HG03103 (cell line): ENCODE data around the gene ETF1.
A peak's percentile ranks its signal among the peaks of the same experiment; 100 is the strongest.
"Not testable (repeated sequence)": the region's sequence is repeated elsewhere in the genome, so short reads cannot be mapped to it uniquely, and the experiment has no call there.

ENCODE experiments used
- ATAC-seq: cut with Tn5 transposase; IDR thresholded peaks from one replicate; pipeline ENCODE4 v1.9.1; 2021; ENCODE audit warnings: low read depth; ENCODE audit not compliant: unreplicated experiment

ETF1 gene

GRCh38 chr5:138492560-138493045, 50.4 kb downstream of the ETF1 start:
- no peak for ATAC-seq

- ATAC-seq = peak; percentile 97
These were observed 51.1 kb downstream of the ETF1 start for GRCh38 chr5:138491669-138492559.

- ATAC-seq = no peak
These were observed 51.8 kb downstream of the ETF1 start for GRCh38 chr5:138491284-138491648.

- ATAC-seq = no peak
These were observed 52.3 kb downstream of the ETF1 start for GRCh38 chr5:138490648-138491283.

- no peak for ATAC-seq
These were observed 53.4 kb downstream of the ETF1 start for GRCh38 chr5:138489683-138490061.

DNA sequence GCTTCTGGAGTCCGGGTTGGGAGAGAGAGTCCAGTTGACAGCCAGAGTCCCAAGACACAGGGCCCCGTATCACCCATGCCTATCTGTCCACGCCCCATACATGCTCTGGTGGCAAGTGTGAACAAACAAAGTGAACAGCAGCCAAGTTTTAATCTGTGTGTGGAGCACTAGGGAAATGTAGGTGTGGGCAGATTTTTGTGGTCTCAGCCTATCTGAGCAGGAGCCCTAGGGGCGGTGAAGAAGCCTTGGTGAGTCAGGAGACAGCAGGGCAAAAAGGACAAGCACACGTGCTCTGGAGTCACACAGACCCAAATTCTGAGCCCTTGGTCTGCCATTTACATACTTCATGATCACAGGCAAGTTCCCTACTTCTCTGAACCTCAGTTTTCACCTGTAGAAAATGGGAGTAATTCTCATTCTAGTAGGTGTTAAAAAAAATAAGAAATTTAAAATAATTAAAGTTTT, 54.5 kb downstream of the ETF1 start:
- no peak for ATAC-seq

GRCh38 chr5:138482638-138483037, 60.4 kb downstream of the ETF1 start:
- ATAC-seq = no peak

DNA sequence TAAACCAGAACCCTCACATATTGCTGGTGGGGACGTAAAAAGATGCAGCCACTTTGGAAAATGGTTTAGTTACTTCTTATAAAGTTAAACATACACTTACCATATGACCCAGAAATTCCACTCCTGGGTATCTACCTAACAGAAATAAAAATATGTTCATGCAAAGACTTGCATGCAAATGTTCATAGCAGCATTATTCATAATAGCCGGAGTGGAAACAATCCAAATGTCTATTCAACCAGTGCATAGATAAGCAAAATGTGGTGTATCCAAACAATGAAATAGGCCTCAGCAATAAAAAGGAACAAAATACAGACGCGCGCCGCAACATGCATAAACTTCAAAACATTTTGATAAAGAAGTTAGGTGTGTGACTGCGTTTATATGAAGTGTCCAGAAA, 66.1 kb downstream of the ETF1 start:
- no peak for ATAC-seq

GRCh38 chr5:138473151-138473550, 69.9 kb downstream of the ETF1 start:
- not testable (repeated sequence) for ATAC-seq

GRCh38 chr5:138472353-138472752, 70.7 kb downstream of the ETF1 start:
- ATAC-seq = no peak

DNA sequence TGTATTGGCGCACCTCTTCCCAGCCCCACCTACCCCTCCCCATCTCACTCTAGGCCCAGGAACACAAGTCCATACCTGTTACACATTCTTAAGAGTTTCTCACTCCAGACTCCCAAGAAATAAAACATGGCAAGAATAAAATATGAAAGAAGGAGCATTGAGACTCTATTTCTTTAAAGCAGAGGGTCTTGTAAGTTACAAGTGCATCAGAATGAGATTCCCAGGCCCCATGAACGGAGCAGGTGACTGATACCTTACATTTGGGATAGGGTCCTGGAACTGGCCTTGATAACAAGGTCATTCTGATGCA, 72.0 kb downstream of the ETF1 start:
- ATAC-seq = no peak

- ATAC-seq = no peak
These were observed 72.5 kb downstream of the ETF1 start for GRCh38 chr5:138470322-138471051.

DNA sequence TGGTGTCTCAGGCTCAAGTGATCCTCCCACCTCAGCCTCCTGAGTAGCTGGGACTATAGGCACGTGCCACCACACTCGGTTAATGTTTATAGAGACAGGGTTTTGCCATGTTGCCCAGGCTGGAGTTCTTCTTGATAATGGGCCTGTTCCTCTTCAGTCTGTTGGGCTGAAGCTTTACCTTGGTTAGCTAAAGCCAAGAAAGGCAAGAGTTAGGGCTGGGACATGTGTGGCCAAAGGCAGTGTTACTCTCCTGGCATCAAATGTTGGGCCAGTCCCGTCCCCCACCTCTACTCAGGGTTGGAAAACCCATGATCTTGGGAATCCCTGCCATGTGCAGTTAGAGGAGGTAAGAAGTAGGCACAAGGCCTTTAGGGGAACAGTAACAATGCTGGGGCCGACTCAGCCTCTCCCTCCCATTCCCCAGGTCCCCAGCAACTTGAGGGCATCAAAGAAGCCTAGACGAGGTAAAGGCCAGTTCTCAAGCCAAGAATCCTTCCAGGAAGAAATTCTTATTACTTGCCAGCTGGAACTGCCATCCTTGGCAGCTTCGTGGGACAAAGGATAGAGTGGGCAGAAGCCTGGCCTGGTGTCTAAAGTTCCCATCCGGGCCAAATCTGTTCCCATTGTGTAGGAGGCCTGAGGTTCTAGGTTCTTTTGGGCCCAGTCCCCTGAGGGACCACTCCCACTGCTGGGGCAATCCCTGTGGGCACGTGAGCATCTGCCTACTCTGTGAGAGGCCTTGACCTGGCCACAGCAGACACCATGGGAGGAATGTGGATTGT, 73.3 kb downstream of the ETF1 start:
- ATAC-seq = no peak

DNA sequence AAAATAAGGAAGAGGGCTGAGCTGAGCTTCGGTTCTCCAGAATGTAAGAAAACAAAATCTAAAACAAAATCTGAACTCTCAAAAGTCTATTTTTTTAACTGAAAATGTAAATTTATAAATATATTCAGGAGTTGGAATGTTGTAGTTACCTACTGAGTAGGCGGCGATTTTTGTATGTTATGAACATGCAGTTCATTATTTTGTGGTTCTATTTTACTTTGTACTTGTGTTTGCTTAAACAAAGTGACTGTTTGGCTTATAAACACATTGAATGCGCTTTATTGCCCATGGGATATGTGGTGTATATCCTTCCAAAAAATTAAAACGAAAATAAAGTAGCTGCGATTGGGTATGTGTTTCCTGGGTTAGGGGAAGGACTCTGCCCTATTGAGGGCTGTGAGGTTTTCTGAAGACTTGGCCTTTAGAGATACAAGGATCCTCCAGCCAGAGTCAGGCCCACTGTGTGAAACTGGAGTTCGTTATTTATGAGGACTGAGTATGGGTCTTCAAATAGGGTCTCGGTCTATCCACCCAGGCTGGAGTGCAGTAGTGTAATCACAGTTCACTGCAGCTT, 74.0 kb downstream of the ETF1 start:
- no peak for ATAC-seq

- ATAC-seq = no peak
These were observed 74.7 kb downstream of the ETF1 start for GRCh38 chr5:138468133-138468965.

GRCh38 chr5:138467711-138468132, 75.3 kb downstream of the ETF1 start:
- no peak for ATAC-seq

- no peak for ATAC-seq
These were observed 75.9 kb downstream of the ETF1 start for GRCh38 chr5:138466900-138467710.

GRCh38 chr5:138466125-138466899, 76.7 kb downstream of the ETF1 start:
- ATAC-seq = no peak
